Measurements from ENCODE around the gene ZNF280B.
A peak's percentile ranks its signal among the peaks of the same experiment; 100 is the strongest.

DNA sequence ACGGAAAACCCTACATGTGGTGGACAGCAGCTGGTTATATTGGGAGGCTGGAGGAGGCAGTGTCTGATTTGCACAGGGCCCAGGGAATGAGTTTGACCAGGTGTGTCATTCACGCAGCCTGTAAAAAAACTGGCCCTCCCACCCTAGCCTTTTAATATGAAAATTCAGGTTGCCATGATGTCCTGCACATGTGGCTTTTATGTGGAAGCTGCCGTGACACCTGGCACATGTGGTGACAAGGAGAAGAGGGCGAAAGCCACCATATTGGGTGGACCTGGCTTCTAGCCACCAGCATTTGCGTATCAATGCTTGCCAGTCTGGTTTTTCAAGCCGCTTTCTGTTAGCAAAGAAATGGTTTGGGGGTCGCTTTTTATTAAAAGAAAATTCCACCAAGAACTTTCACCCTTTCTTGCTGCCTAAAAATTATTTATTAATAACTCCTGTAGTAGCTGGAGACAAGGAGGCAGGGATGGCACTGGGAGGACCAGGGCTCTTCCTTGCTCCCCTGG is 43.4 kb downstream of the ZNF280B start:
- no peak for TF ChIP-seq ZBTB7A (IDR thresholded peaks at IDR 0.05; ENCODE audit: borderline replicate concordance, control insufficient read depth, low read depth, low read length)
- TF ChIP-seq, protein P1, sequence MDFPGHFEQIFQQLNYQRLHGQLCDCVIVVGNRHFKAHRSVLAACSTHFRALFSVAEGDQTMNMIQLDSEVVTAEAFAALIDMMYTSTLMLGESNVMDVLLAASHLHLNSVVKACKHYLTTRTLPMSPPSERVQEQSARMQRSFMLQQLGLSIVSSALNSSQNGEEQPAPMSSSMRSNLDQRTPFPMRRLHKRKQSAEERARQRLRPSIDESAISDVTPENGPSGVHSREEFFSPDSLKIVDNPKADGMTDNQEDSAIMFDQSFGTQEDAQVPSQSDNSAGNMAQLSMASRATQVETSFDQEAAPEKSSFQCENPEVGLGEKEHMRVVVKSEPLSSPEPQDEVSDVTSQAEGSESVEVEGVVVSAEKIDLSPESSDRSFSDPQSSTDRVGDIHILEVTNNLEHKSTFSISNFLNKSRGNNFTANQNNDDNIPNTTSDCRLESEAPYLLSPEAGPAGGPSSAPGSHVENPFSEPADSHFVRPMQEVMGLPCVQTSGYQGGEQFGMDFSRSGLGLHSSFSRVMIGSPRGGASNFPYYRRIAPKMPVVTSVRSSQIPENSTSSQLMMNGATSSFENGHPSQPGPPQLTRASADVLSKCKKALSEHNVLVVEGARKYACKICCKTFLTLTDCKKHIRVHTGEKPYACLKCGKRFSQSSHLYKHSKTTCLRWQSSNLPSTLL (IDR thresholded peaks at IDR 0.05) = no peak
- no peak for TF ChIP-seq PHF21A (IDR thresholded peaks at IDR 0.05; ENCODE audit: borderline replicate concordance, low read depth)
- TF ChIP-seq, protein P2, sequence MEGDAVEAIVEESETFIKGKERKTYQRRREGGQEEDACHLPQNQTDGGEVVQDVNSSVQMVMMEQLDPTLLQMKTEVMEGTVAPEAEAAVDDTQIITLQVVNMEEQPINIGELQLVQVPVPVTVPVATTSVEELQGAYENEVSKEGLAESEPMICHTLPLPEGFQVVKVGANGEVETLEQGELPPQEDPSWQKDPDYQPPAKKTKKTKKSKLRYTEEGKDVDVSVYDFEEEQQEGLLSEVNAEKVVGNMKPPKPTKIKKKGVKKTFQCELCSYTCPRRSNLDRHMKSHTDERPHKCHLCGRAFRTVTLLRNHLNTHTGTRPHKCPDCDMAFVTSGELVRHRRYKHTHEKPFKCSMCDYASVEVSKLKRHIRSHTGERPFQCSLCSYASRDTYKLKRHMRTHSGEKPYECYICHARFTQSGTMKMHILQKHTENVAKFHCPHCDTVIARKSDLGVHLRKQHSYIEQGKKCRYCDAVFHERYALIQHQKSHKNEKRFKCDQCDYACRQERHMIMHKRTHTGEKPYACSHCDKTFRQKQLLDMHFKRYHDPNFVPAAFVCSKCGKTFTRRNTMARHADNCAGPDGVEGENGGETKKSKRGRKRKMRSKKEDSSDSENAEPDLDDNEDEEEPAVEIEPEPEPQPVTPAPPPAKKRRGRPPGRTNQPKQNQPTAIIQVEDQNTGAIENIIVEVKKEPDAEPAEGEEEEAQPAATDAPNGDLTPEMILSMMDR (IDR thresholded peaks at IDR 0.05 in 2 of 3, conservative IDR thresholded peaks at IDR 0.05 in 1 of 3; ENCODE audit: insufficient read depth in 2 of 3, low read depth in 1 of 3, low read length in 3 of 3) = peak in 1 of 3 experiments; percentile 18; a peak in 1 of 6 replicates
- no peak for TF ChIP-seq TCF7L2 (IDR thresholded peaks at IDR 0.05; ENCODE audit: low read depth, low read length)
- TF ChIP-seq ZNF780A (CRISPR knock-in tag; IDR thresholded peaks at IDR 0.05) = no peak
- TF ChIP-seq, protein P3, sequence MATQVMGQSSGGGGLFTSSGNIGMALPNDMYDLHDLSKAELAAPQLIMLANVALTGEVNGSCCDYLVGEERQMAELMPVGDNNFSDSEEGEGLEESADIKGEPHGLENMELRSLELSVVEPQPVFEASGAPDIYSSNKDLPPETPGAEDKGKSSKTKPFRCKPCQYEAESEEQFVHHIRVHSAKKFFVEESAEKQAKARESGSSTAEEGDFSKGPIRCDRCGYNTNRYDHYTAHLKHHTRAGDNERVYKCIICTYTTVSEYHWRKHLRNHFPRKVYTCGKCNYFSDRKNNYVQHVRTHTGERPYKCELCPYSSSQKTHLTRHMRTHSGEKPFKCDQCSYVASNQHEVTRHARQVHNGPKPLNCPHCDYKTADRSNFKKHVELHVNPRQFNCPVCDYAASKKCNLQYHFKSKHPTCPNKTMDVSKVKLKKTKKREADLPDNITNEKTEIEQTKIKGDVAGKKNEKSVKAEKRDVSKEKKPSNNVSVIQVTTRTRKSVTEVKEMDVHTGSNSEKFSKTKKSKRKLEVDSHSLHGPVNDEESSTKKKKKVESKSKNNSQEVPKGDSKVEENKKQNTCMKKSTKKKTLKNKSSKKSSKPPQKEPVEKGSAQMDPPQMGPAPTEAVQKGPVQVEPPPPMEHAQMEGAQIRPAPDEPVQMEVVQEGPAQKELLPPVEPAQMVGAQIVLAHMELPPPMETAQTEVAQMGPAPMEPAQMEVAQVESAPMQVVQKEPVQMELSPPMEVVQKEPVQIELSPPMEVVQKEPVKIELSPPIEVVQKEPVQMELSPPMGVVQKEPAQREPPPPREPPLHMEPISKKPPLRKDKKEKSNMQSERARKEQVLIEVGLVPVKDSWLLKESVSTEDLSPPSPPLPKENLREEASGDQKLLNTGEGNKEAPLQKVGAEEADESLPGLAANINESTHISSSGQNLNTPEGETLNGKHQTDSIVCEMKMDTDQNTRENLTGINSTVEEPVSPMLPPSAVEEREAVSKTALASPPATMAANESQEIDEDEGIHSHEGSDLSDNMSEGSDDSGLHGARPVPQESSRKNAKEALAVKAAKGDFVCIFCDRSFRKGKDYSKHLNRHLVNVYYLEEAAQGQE (IDR thresholded peaks at IDR 0.05; ENCODE audit: borderline replicate concordance) = no peak
- TF ChIP-seq, protein P3 (CRISPR knock-in tag; IDR thresholded peaks at IDR 0.05; ENCODE audit: low read depth) = no peak
- no peak for TF ChIP-seq ZNF232 (CRISPR knock-in tag; IDR thresholded peaks at IDR 0.05)

Measured in K562 (cell line).